PC-3 (cell line): ENCODE measurements around the gene CLDN34. TPM values are rescaled to one million over a fixed set of nuclear protein-coding genes. Genes with fewer than 3 reads are reported as not detected.

ENCODE experiments used
- ATAC-seq: fragments of 200-7000 bp; cut with Tn5 transposase; 2 replicates; pipeline ENCODE4 v1.9.1; 2020; ENCODE audit warnings: mild to moderate bottlenecking, moderate library complexity
- BruUV-seq: library from RNA; stranded (reverse); fragments of 400-500 nt; replicated peaks from 2 replicates; lab custom pipeline; 2021; lab: Mats Ljungman, UMichigan
- CTCF ChIA-PET: fragments of 300-600 bp; sonication (Branson Sonifier 250); formaldehyde crosslinking; loops from one replicate; lab custom pipeline; 2022; ENCODE audit warnings: antibody characterized with exemption; lab: Charles Lee
- POLR2A ChIA-PET: fragments of 300-600 bp; sonication (Branson Sonifier 250); formaldehyde crosslinking; loops from one replicate; lab custom pipeline; 2022; ENCODE audit warnings: antibody characterized with exemption; ENCODE audit not compliant: unreplicated experiment; lab: Charles Lee
- DNase-seq: peaks from one replicate; pipeline ENCODE4 v3.0.0-alpha.2; 2015
- H2AFZ ChIP-seq: fragments of 300-600 bp; sonication (generic); 2 replicates; pipeline ENCODE4 v1.6.0; 2016; ENCODE audit warnings: antibody characterized with exemption, low read length
- H3F3A ChIP-seq: fragments of 300-600 bp; sonication (generic); one replicate; pipeline ENCODE4 v1.6.0; 2017; ENCODE audit warnings: antibody characterized with exemption, low read length, control low read depth, mild to moderate bottlenecking; ENCODE audit not compliant: unreplicated experiment
- H3K27ac ChIP-seq: fragments of 300-600 bp; sonication (generic); 2 replicates; pipeline ENCODE4 v1.5.1; 2016; ENCODE audit warnings: mild to moderate bottlenecking, low read length
- H3K27me3 ChIP-seq: fragments of 300-600 bp; sonication (generic); 2 replicates; pipeline ENCODE4 v1.6.1; 2016; ENCODE audit warnings: low read length, mixed read lengths
- H3K36me3 ChIP-seq: fragments of 300-600 bp; sonication (generic); 2 replicates; pipeline ENCODE4 v1.6.1; 2016; ENCODE audit warnings: low read depth, mixed run types, low read length, mixed read lengths
- H3K4me1 ChIP-seq: fragments of 300-600 bp; sonication (generic); 2 replicates; pipeline ENCODE4 v1.5.1; 2016; ENCODE audit warnings: low read length; ENCODE audit not compliant: insufficient read depth
- H3K4me2 ChIP-seq: fragments of 300-600 bp; sonication (generic); 2 replicates; pipeline ENCODE4 v1.6.0; 2016; ENCODE audit warnings: low read length
- H3K4me3 ChIP-seq: fragments of 300-600 bp; sonication (generic); 2 replicates; pipeline ENCODE4 v1.5.1; 2016; ENCODE audit warnings: mild to moderate bottlenecking, low read length, mixed read lengths
- H3K79me2 ChIP-seq: fragments of 300-600 bp; sonication (generic); 2 replicates; pipeline ENCODE4 v1.6.1; 2017; ENCODE audit warnings: low read length, mixed read lengths
- H3K9ac ChIP-seq: fragments of 300-600 bp; sonication (generic); 2 replicates; pipeline ENCODE4 v1.6.0; 2016; ENCODE audit warnings: mild to moderate bottlenecking, low read length
- H3K9me2 ChIP-seq: fragments of 300-600 bp; sonication (generic); replicated peaks from 2 replicates; pipeline ENCODE4 v1.6.1; 2016; ENCODE audit warnings: mixed run types, low read length, mixed read lengths
- H3K9me3 ChIP-seq: fragments of 300-600 bp; sonication (generic); 2 replicates; pipeline ENCODE4 v1.6.1; 2016; ENCODE audit warnings: low read length, mixed read lengths
- H4K20me1 ChIP-seq: fragments of 300-600 bp; sonication (generic); 2 replicates; pipeline ENCODE4 v1.6.1; 2016; ENCODE audit warnings: low read length, mixed read lengths
- EZH2 ChIP-seq: fragments of 300-600 bp; sonication (generic); IDR thresholded peaks from one replicate; pipeline ENCODE4 v1.6.1; 2017; ENCODE audit warnings: antibody characterized with exemption, mild to moderate bottlenecking, low read length; ENCODE audit not compliant: unreplicated experiment
- EZH2phosphoT487 ChIP-seq: fragments of 300-600 bp; sonication (generic); IDR thresholded peaks from 2 replicates; pipeline ENCODE4 v1.6.1; 2018; ENCODE audit warnings: mild to moderate bottlenecking, antibody characterized with exemption, low read length, borderline replicate concordance
- intact Hi-C: fragments of 100-400 bp; cut with micrococcal nuclease; formaldehyde crosslinking; loops from 2 replicates; pipeline ENCODE4 v1.9.0; 2023
- total RNA-seq: library from RNA; depleted of rRNA; stranded (reverse); fragments of >200 nt; gene quantifications from 2 replicates; pipeline ENCODE4 v1.2.3, GENCODE V29; 2014
- TF ChIP-seq, protein P1 (sequence below): fragments of 300-600 bp; sonication (generic); conservative IDR thresholded peaks from 2 replicates; pipeline ENCODE4 v1.5.1; 2017; ENCODE audit warnings: antibody characterized with exemption, low read depth, mild to moderate bottlenecking, low read length

CLDN34 gene
- total RNA-seq, 1 experiment from 2014 or later, result 0.66 TPM

DNA sequence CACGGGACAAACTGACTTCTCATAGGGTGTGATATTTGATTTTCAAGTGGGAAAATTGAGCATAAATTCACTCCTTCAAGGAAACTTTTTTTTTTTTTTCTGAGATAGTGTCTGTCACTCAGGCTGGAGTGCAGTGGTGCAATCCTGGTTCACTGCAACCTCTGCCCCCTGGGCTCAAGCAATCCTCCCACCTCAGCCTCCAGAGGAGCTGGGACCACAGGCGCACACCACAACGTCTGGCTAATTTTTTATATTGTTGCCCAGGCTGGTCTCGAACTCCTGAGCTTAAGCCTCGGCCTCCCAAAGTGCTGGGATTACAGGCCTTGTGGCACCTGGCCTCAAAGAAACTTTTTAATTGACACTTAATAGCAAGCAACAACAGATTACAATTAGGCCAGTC is 13.8 kb downstream of the CLDN34 start:
- POLR2A ChIA-PET, result no interaction called here
- H2AFZ ChIP-seq, result no peak overlapping the region
- H3K9me3 ChIP-seq, result no peaks in the 10 kb centered on the region
- no peaks in the 10 kb centered on the region for H3F3A ChIP-seq
- intact Hi-C loops, result no loop called here
- no peak overlapping the region for H3K9ac ChIP-seq
- H3K4me3 ChIP-seq, result no peak overlapping the region
- CTCF ChIA-PET, result no interaction called here
- H3K79me2 ChIP-seq, result no peaks in the 10 kb centered on the region
- no peaks in the 10 kb centered on the region for H3K4me1 ChIP-seq
- H3K27me3 ChIP-seq, result no peaks in the 10 kb centered on the region
- BruUV-seq, result no TSS peak
- no peak overlapping the region for H3K4me2 ChIP-seq
- TF ChIP-seq EZH2phosphoT487 (no peak), EZH2 (no peak)
- TF ChIP-seq, protein P1, sequence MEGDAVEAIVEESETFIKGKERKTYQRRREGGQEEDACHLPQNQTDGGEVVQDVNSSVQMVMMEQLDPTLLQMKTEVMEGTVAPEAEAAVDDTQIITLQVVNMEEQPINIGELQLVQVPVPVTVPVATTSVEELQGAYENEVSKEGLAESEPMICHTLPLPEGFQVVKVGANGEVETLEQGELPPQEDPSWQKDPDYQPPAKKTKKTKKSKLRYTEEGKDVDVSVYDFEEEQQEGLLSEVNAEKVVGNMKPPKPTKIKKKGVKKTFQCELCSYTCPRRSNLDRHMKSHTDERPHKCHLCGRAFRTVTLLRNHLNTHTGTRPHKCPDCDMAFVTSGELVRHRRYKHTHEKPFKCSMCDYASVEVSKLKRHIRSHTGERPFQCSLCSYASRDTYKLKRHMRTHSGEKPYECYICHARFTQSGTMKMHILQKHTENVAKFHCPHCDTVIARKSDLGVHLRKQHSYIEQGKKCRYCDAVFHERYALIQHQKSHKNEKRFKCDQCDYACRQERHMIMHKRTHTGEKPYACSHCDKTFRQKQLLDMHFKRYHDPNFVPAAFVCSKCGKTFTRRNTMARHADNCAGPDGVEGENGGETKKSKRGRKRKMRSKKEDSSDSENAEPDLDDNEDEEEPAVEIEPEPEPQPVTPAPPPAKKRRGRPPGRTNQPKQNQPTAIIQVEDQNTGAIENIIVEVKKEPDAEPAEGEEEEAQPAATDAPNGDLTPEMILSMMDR, result no peak
- no peak for DNase-seq
- H3K9me2 ChIP-seq, result no peaks in the 10 kb centered on the region
- ATAC-seq, result no peak
- no peaks in the 10 kb centered on the region for H4K20me1 ChIP-seq
- H3K36me3 ChIP-seq, result no peaks in the 10 kb centered on the region
- no peak overlapping the region for H3K27ac ChIP-seq

DNA sequence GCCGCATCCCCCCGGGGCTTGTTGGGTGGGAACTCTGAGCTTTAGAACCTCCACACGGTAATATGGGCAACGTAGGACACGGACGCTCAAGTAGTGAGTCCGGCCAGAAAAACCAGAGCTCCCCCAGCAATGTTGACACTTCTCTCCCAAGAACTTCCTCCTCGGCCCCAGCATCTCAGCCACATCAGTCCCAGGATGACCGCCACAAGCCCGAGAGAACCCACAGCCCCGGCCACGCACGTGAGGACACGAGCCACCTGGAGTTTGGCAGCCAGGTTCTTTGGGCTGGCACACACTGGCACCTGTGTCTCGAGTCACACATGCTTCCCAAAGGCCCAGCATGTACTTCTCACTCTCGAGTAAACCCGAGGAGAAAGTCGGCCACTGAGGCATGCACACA is 16.3 kb downstream of the CLDN34 start:
- H3K9ac ChIP-seq, result no peak overlapping the region
- no peak overlapping the region for H2AFZ ChIP-seq
- no peaks in the 10 kb centered on the region for H3K9me2 ChIP-seq
- no TSS peak for BruUV-seq
- no peaks in the 10 kb centered on the region for H3K36me3 ChIP-seq
- no peaks in the 10 kb centered on the region for H3K9me3 ChIP-seq
- no peak overlapping the region for H3K27ac ChIP-seq
- H3K4me3 ChIP-seq, result no peak overlapping the region
- H3K79me2 ChIP-seq, result no peaks in the 10 kb centered on the region
- TF ChIP-seq, protein P1, result no peak
- TF ChIP-seq EZH2, result no peak
- TF ChIP-seq EZH2phosphoT487, result no peak
- H3K4me1 ChIP-seq, result no peaks in the 10 kb centered on the region
- intact Hi-C loops, result no loop called here
- no peaks in the 10 kb centered on the region for H3K27me3 ChIP-seq
- ChIA-PET CTCF (no interaction called here), POLR2A (no interaction called here)
- ATAC-seq (no peak), DNase-seq (no peak)
- no peaks in the 10 kb centered on the region for H4K20me1 ChIP-seq
- H3K4me2 ChIP-seq, result no peak overlapping the region
- H3F3A ChIP-seq, result no peaks in the 10 kb centered on the region

DNA sequence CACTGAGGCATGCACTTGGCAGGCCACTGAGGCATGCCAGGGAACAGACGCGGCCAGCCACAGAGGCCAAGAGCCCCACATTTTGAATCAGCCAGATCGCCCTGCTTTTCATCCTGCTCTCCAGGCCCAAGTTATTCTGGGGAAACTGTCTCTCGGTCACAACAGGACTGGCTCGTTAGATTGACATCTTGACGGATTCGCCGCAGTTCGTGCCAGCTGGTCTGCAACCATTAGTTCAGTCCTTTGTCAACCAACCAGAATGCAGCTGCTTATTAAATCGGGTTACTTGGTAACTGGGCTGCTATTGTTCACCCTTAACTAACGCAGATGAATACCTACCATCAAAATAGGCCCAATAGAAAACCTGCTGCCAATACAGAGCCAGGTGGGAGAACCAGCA is 16.7 kb downstream of the CLDN34 start:
- Histone ChIP-seq H3K4me1 (no peaks in the 10 kb centered on the region), H3K4me2 (no peak overlapping the region), H3K9me3 (no peaks in the 10 kb centered on the region), H3K9ac (no peak overlapping the region), H3K9me2 (no peaks in the 10 kb centered on the region), H3K79me2 (no peaks in the 10 kb centered on the region), H3K27me3 (no peaks in the 10 kb centered on the region), H4K20me1 (no peaks in the 10 kb centered on the region), H3K4me3 (no peak overlapping the region), H3F3A (no peaks in the 10 kb centered on the region), H3K36me3 (no peaks in the 10 kb centered on the region), H2AFZ (no peak overlapping the region), H3K27ac (no peak overlapping the region)
- CTCF ChIA-PET, result no interaction called here
- no peak for TF ChIP-seq EZH2phosphoT487
- TF ChIP-seq, protein P1, result no peak
- TF ChIP-seq EZH2, result no peak
- intact Hi-C loops, result no loop called here
- POLR2A ChIA-PET, result no interaction called here
- DNase-seq (no peak), ATAC-seq (no peak)
- BruUV-seq, result no TSS peak
